ENCODE results near the gene MOBP.

DNA sequence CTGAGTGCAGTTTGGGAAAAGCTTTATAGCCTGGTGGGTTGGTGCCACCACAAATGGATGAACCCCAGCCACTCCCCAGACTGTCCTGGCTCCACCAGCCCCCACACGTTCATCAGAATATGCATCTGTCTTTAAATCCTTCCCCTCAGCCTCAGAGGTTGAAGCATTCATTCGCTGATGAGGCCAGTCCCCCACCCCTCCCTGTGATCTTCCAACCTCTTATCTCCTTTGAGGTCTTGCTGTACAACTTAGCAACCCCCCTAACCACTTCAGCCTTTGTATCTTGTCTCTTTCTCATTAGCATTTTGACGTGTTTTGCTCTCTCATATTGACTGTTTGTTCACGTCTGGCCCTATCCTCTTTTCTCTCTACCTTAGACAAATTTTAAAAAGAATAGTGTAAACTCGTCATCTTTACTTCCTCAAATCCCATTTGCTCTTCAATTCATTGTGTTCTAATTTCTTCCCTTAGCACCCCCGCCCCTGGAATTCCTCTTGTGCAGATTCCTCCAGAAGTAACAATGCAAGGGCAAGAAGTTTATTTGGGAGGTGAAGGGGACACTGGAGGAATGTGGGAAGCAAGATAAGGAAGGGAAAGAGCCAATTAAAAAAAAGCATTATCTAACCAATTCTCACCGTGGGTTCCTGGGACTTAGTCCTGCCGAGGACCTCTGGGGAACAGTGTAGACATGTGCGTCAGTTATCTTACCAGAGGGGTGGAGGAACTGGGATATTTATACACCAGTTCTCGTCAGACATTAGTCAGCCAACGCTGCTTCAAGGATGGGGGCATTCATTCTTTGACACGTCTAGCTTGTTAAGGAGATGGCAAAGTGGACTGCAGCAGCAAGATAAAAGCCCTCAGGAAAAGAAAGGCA is 38.6 kb downstream of the MOBP start:
- no peak for TF ChIP-seq EZH2 (IDR thresholded peaks at IDR 0.05)
- no peak for TF ChIP-seq POLR2AphosphoS5 (IDR thresholded peaks at IDR 0.05; ENCODE audit: borderline replicate concordance, low read depth, low read length)
- no peak for TF ChIP-seq FOXP2 (optimal IDR thresholded peaks at IDR 0.05; ENCODE audit: control extremely low read depth, extremely low read length, insufficient read depth)

All from SK-N-MC (cell line).